HepG2 (cell line): ENCODE data around the gene ITPRIP. TPM values are rescaled to one million over a fixed set of nuclear protein-coding genes. Genes with fewer than 3 reads are reported as not detected.

Source experiments
- ATAC-seq: fragments of 200-7000 bp; cut with Tn5 transposase; 3 replicates; pipeline ENCODE4 v1.9.1; 2020; ENCODE audit warnings: mild to moderate bottlenecking, moderate library complexity
- BruUV-seq: library from RNA; stranded (reverse); fragments of 400-500 nt; replicated peaks from 2 replicates; lab custom pipeline; 2021; lab: Mats Ljungman, UMichigan
- CTCF ChIA-PET: fragments of 300-600 bp; formaldehyde crosslinking; extraction: SDS; loops from one replicate; lab custom pipeline; 2021; ENCODE audit warnings: low total read pairs, inconsistent platforms, low intra/inter-chr PET ratio; lab: Yijun Ruan, JAX
- POLR2A ChIA-PET: fragments of 350-600 bp; sonication (Branson Sonifier 250); formaldehyde crosslinking; loops from one replicate; lab custom pipeline; 2020; ENCODE audit warnings: antibody characterized with exemption, inconsistent platforms; lab: Yijun Ruan, JAX
- DNase-seq: peaks from one replicate; pipeline ENCODE4 v3.0.0-alpha.2; 2015; ENCODE audit warnings: low spot score
- FAIRE-seq: peaks from 3 replicates; lab custom pipeline; 2011; peaks lifted over from hg19 to GRCh38; lab: Jason Lieb, UNC
- H2AFZ ChIP-seq: one replicate; pipeline ENCODE4 v1.6.1; 2011; ENCODE audit warnings: low read length, inconsistent platforms
- H3K27ac ChIP-seq: fragments of 300-600 bp; 3 replicates; pipeline ENCODE4 v1.8.0; 2011; ENCODE audit warnings: mixed run types, mild to moderate bottlenecking, mixed read lengths, low read length, inconsistent platforms; ENCODE audit not compliant: insufficient read depth; ENCODE audit errors: extremely low read length
- H3K27me3 ChIP-seq, 2 experiments: fragments of 200-600 bp in 1 of 2; 2 replicates in 1 of 2; 3 replicates in 1 of 2; pipeline versions ENCODE4 v1.6.0 to v1.8.0; 2011; ENCODE audit warnings: low read length in 2 of 2, mild to moderate bottlenecking in 2 of 2, moderate library complexity in 2 of 2, inconsistent platforms in 1 of 2; ENCODE audit not compliant: insufficient read depth in 2 of 2, control insufficient read depth in 1 of 2
- H3K36me3 ChIP-seq, 2 experiments: fragments of 200-600 bp in 1 of 2; replicated peaks in 1 of 2; 2 replicates in 1 of 2; 3 replicates in 1 of 2; pipeline versions ENCODE4 v1.5.1 to v1.8.0; 2011; ENCODE audit warnings: low read length in 2 of 2, inconsistent platforms in 1 of 2; ENCODE audit not compliant: insufficient read depth in 2 of 2, control insufficient read depth in 1 of 2
- H3K4me1 ChIP-seq: 2 replicates; pipeline ENCODE4 v1.5.1; 2012; ENCODE audit warnings: low read length, inconsistent platforms; ENCODE audit not compliant: insufficient read depth
- H3K4me2 ChIP-seq: 2 replicates; pipeline ENCODE4 v1.6.0; 2011; ENCODE audit warnings: low read depth, low read length, inconsistent platforms
- H3K4me3 ChIP-seq, 3 experiments: fragments of 200-600 bp in 1 of 3; sonication (generic), shearing (Covaris generic) in 1 of 3; replicated peaks in 1 of 3; 2 replicates each; pipeline ENCODE4 v1.5.1; 2011 to 2016; ENCODE audit warnings: low read length in 3 of 3, inconsistent platforms in 2 of 3, low read depth in 2 of 3, mild to moderate bottlenecking in 2 of 3, control low read depth in 1 of 3, mixed read lengths in 1 of 3; ENCODE audit not compliant: insufficient read depth in 1 of 3
- H3K79me2 ChIP-seq: one replicate; pipeline ENCODE4 v1.6.1; 2011; ENCODE audit warnings: low read length, inconsistent platforms; ENCODE audit not compliant: insufficient read depth
- H3K9ac ChIP-seq: 2 replicates; pipeline ENCODE4 v1.6.0; 2011; ENCODE audit warnings: mild to moderate bottlenecking, low read depth, low read length, inconsistent platforms; ENCODE audit not compliant: insufficient read depth
- H3K9me3 ChIP-seq: 2 replicates; pipeline ENCODE4 v1.5.1; 2012; ENCODE audit warnings: mild to moderate bottlenecking, low read length
- H4K20me1 ChIP-seq: 2 replicates; pipeline ENCODE4 v1.6.0; 2011; ENCODE audit warnings: inconsistent platforms, mild to moderate bottlenecking, low read length, moderate library complexity; ENCODE audit not compliant: insufficient read depth
- CREB1 ChIP-seq, 2 experiments: fragments of 450-650 bp in 1 of 2; IDR thresholded peaks; 2 replicates each; pipeline ENCODE4 v1.6.1; 2016 to 2017; ENCODE audit warnings: control low read depth in 1 of 2, mild to moderate bottlenecking in 1 of 2, missing compliant biosample characterization in 1 of 2, missing genetic modification characterization in 1 of 2
- FOXO4 ChIP-seq: sonication (generic); formaldehyde crosslinking; conservative IDR thresholded peaks from 2 replicates; pipeline ENCODE4 v1.8.1; 2023; ENCODE audit warnings: missing genetic modification reagents
- KMT2A ChIP-seq: sonication (generic); formaldehyde crosslinking; IDR thresholded peaks from 2 replicates; pipeline ENCODE4 v1.4.0; 2020; ENCODE audit warnings: missing genetic modification reagents
- ZBTB33 ChIP-seq: sonication (generic); formaldehyde crosslinking; IDR thresholded peaks from 2 replicates; pipeline ENCODE4 v1.4.0; 2020; ENCODE audit warnings: missing genetic modification reagents
- WGBS: methylation state at CpG from one replicate; pipeline ENCODE4 v1.1.6; 2017; ENCODE audit warnings: low lambda C conversion rate; 5-methylcytosine and 5-hydroxymethylcytosine counted together
- in situ Hi-C: cut with HindIII; loops from 2 replicates; pipeline ENCODE4 v1.10.0; 2017; ENCODE audit warnings: low pct_unique_long_range_greater_than_20kb; ENCODE audit not compliant: extremely low pct_ligation_motif_present
- intact Hi-C: fragments of 100-400 bp; cut with micrococcal nuclease; formaldehyde crosslinking; loops from one replicate; pipeline ENCODE4 v1.10.0; 2022; ENCODE audit not compliant: unreplicated experiment
- polyA plus RNA-seq, 8 experiments: library from polyadenylated mRNA; depleted of rRNA in 3 of 8; stranded (reverse) in 7 of 8; unstranded in 1 of 8; fragments of >200 nt; fragmentation: Illumina TruSeq in 4 of 8; extraction: Trizol in 4 of 8; gene quantifications; 2 replicates each; pipeline versions ENCODE4 v1.2.1 to v1.2.3, GENCODE V29; 2011 to 2016; ENCODE audit warnings: low read depth in 4 of 8, missing spikeins in 1 of 8, mixed read lengths in 1 of 8; ENCODE audit not compliant: insufficient read depth in 1 of 8
- total RNA-seq, 5 experiments: library from RNA; depleted of rRNA; stranded (reverse); fragments of >200 nt; fragmentation: Illumina TruSeq; extraction: Trizol; gene quantifications; 2 replicates each; pipeline ENCODE4 v1.2.3, GENCODE V29; 2016; ENCODE audit warnings: low read depth in 1 of 5

ITPRIP gene
- total and polyA plus RNA-seq, 2 of the 13 experiments (the other 11 are each of a cell fraction or from before 2014, with no cell fraction given), result 1.00 to 2.8 TPM

GRCh38 chr10:104300736-104301292 is 37.5 kb downstream of the ITPRIP start (continued):
- 0 out of 2 replicates have a peak, but pooled peaks have one; percentile 38 for TF ChIP-seq FOXO4 (CRISPR knock-in tag)

- ATAC-seq, result no peak
- no peak overlapping the region for H3K9ac ChIP-seq
- no peak for DNase-seq
- no peaks in the 10 kb centered on the region for H4K20me1 ChIP-seq
- BruUV-seq, result no TSS peak
- no peaks in the 10 kb centered on the region for H3K9me3 ChIP-seq
- H2AFZ ChIP-seq, result no peak overlapping the region
- H3K4me2 ChIP-seq, result no peak overlapping the region
- TF ChIP-seq KMT2A (CRISPR knock-in tag), result no peak
- 0 out of 2 replicates have a peak, but pooled peaks have one; percentile 20 for TF ChIP-seq CREB1 (IDR thresholded peaks at IDR 0.05)
- no peak for TF ChIP-seq CREB1 (CRISPR knock-in tag; IDR thresholded peaks at IDR 0.05)
- peak; percentile 28; the same call in 1 of the 2 replicates for TF ChIP-seq ZBTB33 (CRISPR knock-in tag)
- WGBS, result 33% methylated on average over 9 of the region's 12 CpGs
- intact Hi-C loops, result no loop called here
- peaks cover 47% of the 10 kb centered on the region for H3K4me1 ChIP-seq
- CTCF ChIA-PET, result interaction anchor here (1.0 kb wide), 1 partner anchor 9 kb away, joined by 3 read pairs; no protein-coding TSS in a partner anchor
- POLR2A ChIA-PET, result no interaction called here
- H3K79me2 ChIP-seq, result no peaks in the 10 kb centered on the region
- no peak overlapping the region for H3K27ac ChIP-seq
- FAIRE-seq, result no peak
- in situ Hi-C loops, result loop anchor here (5.0 kb wide), 1 partner anchor 47 kb away; no protein-coding TSS in a partner anchor
- peaks cover 5 to 34% of the 10 kb centered on the region in 2 experiments for H3K27me3 ChIP-seq
- no peaks in the 10 kb centered on the region for H3K36me3 ChIP-seq
- H3K4me3 ChIP-seq, result no peak overlapping the region
These were observed 38.1 kb downstream of the ITPRIP start for GRCh38 chr10:104300002-104300735.
